Measurements from ENCODE around the gene TRIP12. TPM values are rescaled to one million over a fixed set of nuclear protein-coding genes. Genes with fewer than 3 reads are reported as not detected.
"Not testable (repeated sequence)": the region's sequence is repeated elsewhere in the genome, so short reads cannot be mapped to it uniquely, and the experiment has no call there.

TRIP12 gene
- total and polyA plus RNA-seq, 2 of the 8 experiments (the other 6 are each of a cell fraction or from before 2014, with no cell fraction given): 23.1 to 174 TPM

GRCh38 chr2:229757462-229757861, 164.3 kb downstream of the TRIP12 start:
- H3K27me3 ChIP-seq (replicated peaks in 1 of 4; ENCODE audit: control insufficient read depth in 3 of 4, extremely low read depth in 1 of 4, insufficient read depth in 3 of 4, low read length in 3 of 4); H3K9ac ChIP-seq (replicated peaks in 1 of 4; ENCODE audit: extremely low read depth in 1 of 4, low read depth in 3 of 4, low read length in 3 of 4); H4K20me1 ChIP-seq (replicated peaks in 1 of 2; ENCODE audit: control insufficient read depth in 1 of 2, insufficient read depth in 2 of 2, low read length in 2 of 2); H2BK15ac ChIP-seq (ENCODE audit: low read length); H3K4me1 ChIP-seq (replicated peaks in 1 of 4; ENCODE audit: control insufficient read depth in 3 of 4, insufficient read depth in 4 of 4, low read length in 3 of 4); H3K23ac ChIP-seq (ENCODE audit: insufficient read length); H2AFZ ChIP-seq (ENCODE audit: low read length); H2BK120ac ChIP-seq (replicated peaks; ENCODE audit: low read depth, low read length); H2BK5ac ChIP-seq (ENCODE audit: low read depth, low read length); H3K14ac ChIP-seq (ENCODE audit: insufficient read length); H3K4me2 ChIP-seq (ENCODE audit: insufficient read depth in 1 of 2, low read depth in 2 of 2, low read length in 2 of 2); H2AK5ac ChIP-seq (ENCODE audit: low read depth, low read length); H3K79me1 ChIP-seq (ENCODE audit: low read depth, low read length); H3K56ac ChIP-seq (replicated peaks; ENCODE audit: insufficient read length, low read depth, low read length); H3K23me2 ChIP-seq (ENCODE audit: low read depth, low read length); FAIRE-seq; H3K9me3 ChIP-seq (ENCODE audit: insufficient read depth in 2 of 2, low read depth in 1 of 2, low read length in 1 of 2); DNase-seq (ENCODE audit: low read depth in 1 of 2, low spot score in 2 of 2); H3K36me3 ChIP-seq (ENCODE audit: control insufficient read depth in 2 of 4, insufficient read depth in 4 of 4, low read length in 3 of 4); POLR2A ChIA-PET (ENCODE audit: partially characterized antibody); H2BK20ac ChIP-seq (ENCODE audit: low read length); H3K4ac ChIP-seq (replicated peaks; ENCODE audit: insufficient read length, low read depth, low read length); H4K8ac ChIP-seq (ENCODE audit: extremely low read depth, insufficient read depth, low read length); H2BK12ac ChIP-seq (ENCODE audit: low read depth, low read length); H3K18ac ChIP-seq (ENCODE audit: extremely low read depth, low read length); H3K79me2 ChIP-seq (ENCODE audit: control insufficient read depth in 1 of 2, insufficient read depth in 2 of 2, low read length in 2 of 2); H4K5ac ChIP-seq (ENCODE audit: insufficient read length, low read depth, low read length); H4K91ac ChIP-seq (replicated peaks; ENCODE audit: insufficient read length, low read length); H3K4me3 ChIP-seq (ENCODE audit: extremely low read depth in 1 of 4, insufficient read depth in 2 of 4, low read depth in 3 of 4, low read length in 4 of 4); H3K27ac ChIP-seq (ENCODE audit: low read depth, low read length): not testable (repeated sequence)
- CTCF ChIA-PET (ENCODE audit: partially characterized antibody): interaction anchor here (0.6 to 2.0 kb wide), 3 partner anchors 9 to 876 kb away, joined by 3 to 8 read pairs (median 4); no protein-coding TSS in a partner anchor
- 93% methylated on average over 10 of the region's 10 CpGs; no CpG with 5 or more reads in 1 of the 2 experiments for WGBS, 2 experiments (ENCODE audit: extremely low coverage in 1 of 2, insufficient coverage in 1 of 2, insufficient read length in 1 of 2, insufficient replicate concordance in 2 of 2, low coverage in 1 of 2, low lambda C conversion rate in 2 of 2, missing lambda C conversion rate in 1 of 2)
